H9 (cell line): ENCODE data around the gene CLINT1. TPM values are rescaled to one million over a fixed set of nuclear protein-coding genes. Genes with fewer than 3 reads are reported as not detected.

Experiments used
- DNase-seq: peaks from one replicate; pipeline ENCODE4 v3.0.0-alpha.2; 2017
- H2AFZ ChIP-seq: one replicate; pipeline ENCODE4 v1.6.1; 2013; ENCODE audit warnings: mild to moderate bottlenecking, low read length, control low read depth, moderate library complexity
- H2AK5ac ChIP-seq: 2 replicates; pipeline ENCODE4 v1.6.1; 2013; ENCODE audit warnings: low read length, control low read depth, mixed read lengths; ENCODE audit not compliant: insufficient read length
- H2BK120ac ChIP-seq: one replicate; pipeline ENCODE4 v1.6.1; 2013; ENCODE audit warnings: low read depth, mild to moderate bottlenecking, low read length, control low read depth, inconsistent platforms; ENCODE audit not compliant: poor library complexity, severe bottlenecking
- H2BK12ac ChIP-seq: 2 replicates; pipeline ENCODE4 v1.6.1; 2013; ENCODE audit warnings: low read length, control low read depth, mixed read lengths, low read depth; ENCODE audit not compliant: insufficient read length
- H2BK15ac ChIP-seq: 2 replicates; pipeline ENCODE4 v1.6.1; 2013; ENCODE audit warnings: low read depth, low read length, control low read depth
- H2BK20ac ChIP-seq: one replicate; pipeline ENCODE4 v1.6.1; 2013; ENCODE audit warnings: low read depth, mild to moderate bottlenecking, low read length, control low read depth, inconsistent platforms; ENCODE audit not compliant: poor library complexity, severe bottlenecking
- H2BK5ac ChIP-seq: 2 replicates; pipeline ENCODE4 v1.6.1; 2013; ENCODE audit warnings: low read length, control low read depth, mixed read lengths; ENCODE audit not compliant: insufficient read length
- H3K14ac ChIP-seq: 2 replicates; pipeline ENCODE4 v1.6.1; 2013; ENCODE audit warnings: low read length, control low read depth; ENCODE audit not compliant: insufficient read depth
- H3K18ac ChIP-seq: 2 replicates; pipeline ENCODE4 v1.6.1; 2013; ENCODE audit warnings: low read depth, mild to moderate bottlenecking, mixed read lengths, low read length, control low read depth; ENCODE audit not compliant: insufficient read length
- H3K23ac ChIP-seq: 2 replicates; pipeline ENCODE4 v1.6.1; 2013; ENCODE audit warnings: low read length, control low read depth, mixed read lengths, low read depth; ENCODE audit not compliant: insufficient read length
- H3K23me2 ChIP-seq: 2 replicates; pipeline ENCODE4 v1.6.1; 2013; ENCODE audit warnings: low read depth, mild to moderate bottlenecking, mixed read lengths, low read length, control low read depth; ENCODE audit not compliant: insufficient read length, poor library complexity, severe bottlenecking
- H3K27ac ChIP-seq: 2 replicates; pipeline ENCODE4 v1.5.1; 2013; ENCODE audit warnings: low read length, control low read depth, mixed read lengths, low read depth; ENCODE audit not compliant: insufficient read length
- H3K27me3 ChIP-seq: 2 replicates; pipeline ENCODE4 v1.6.1; 2013; ENCODE audit warnings: low read length, control low read depth, inconsistent platforms; ENCODE audit not compliant: insufficient read depth
- H3K4ac ChIP-seq: 2 replicates; pipeline ENCODE4 v1.6.1; 2013; ENCODE audit warnings: low read depth, mild to moderate bottlenecking, control low read depth, inconsistent platforms, low read length, moderate library complexity
- H3K4me1 ChIP-seq: 2 replicates; pipeline ENCODE4 v1.6.1; 2013; ENCODE audit warnings: low read length, control low read depth, inconsistent platforms; ENCODE audit not compliant: insufficient read depth
- H3K4me2 ChIP-seq: 2 replicates; pipeline ENCODE4 v1.6.1; 2013; ENCODE audit warnings: low read length, control low read depth, mixed read lengths; ENCODE audit not compliant: insufficient read length, insufficient read depth
- H3K56ac ChIP-seq: 2 replicates; pipeline ENCODE4 v1.6.1; 2013; ENCODE audit warnings: low read depth, mild to moderate bottlenecking, mixed read lengths, low read length, control low read depth; ENCODE audit not compliant: insufficient read length
- H3K79me1 ChIP-seq: 2 replicates; pipeline ENCODE4 v1.6.1; 2013; ENCODE audit warnings: low read depth, mild to moderate bottlenecking, moderate library complexity, low read length, control low read depth, inconsistent platforms; ENCODE audit not compliant: insufficient read depth, poor library complexity, severe bottlenecking
- H3K79me2 ChIP-seq: 2 replicates; pipeline ENCODE4 v1.6.1; 2013; ENCODE audit warnings: low read length, control low read depth, inconsistent platforms; ENCODE audit not compliant: insufficient read depth
- H3K9ac ChIP-seq: 2 replicates; pipeline ENCODE4 v1.6.1; 2013; ENCODE audit warnings: low read length, control low read depth, mixed read lengths; ENCODE audit not compliant: insufficient read length; ENCODE audit errors: extremely low read depth
- H3K9me3 ChIP-seq: one replicate; pipeline ENCODE4 v1.6.1; 2013; ENCODE audit warnings: low read depth, low read length, inconsistent platforms; ENCODE audit not compliant: control insufficient read depth
- H3T11ph ChIP-seq: one replicate; pipeline ENCODE4 v1.6.1; 2013; ENCODE audit warnings: mild to moderate bottlenecking, low read length, control low read depth, inconsistent platforms
- H4K20me1 ChIP-seq: one replicate; pipeline ENCODE4 v1.6.1; 2013; ENCODE audit not compliant: control insufficient read depth, insufficient read length, insufficient read depth
- H4K5ac ChIP-seq: 2 replicates; pipeline ENCODE4 v1.6.1; 2013; ENCODE audit warnings: low read depth, mild to moderate bottlenecking, mixed read lengths, low read length, control low read depth; ENCODE audit not compliant: insufficient read length
- H4K8ac ChIP-seq: replicated peaks from 2 replicates; pipeline ENCODE4 v1.6.1; 2013; ENCODE audit warnings: low read length, control low read depth, mixed read lengths, low read depth; ENCODE audit not compliant: insufficient read length
- H4K91ac ChIP-seq: 2 replicates; pipeline ENCODE4 v1.6.1; 2013; ENCODE audit warnings: low read depth, mild to moderate bottlenecking, moderate library complexity, mixed read lengths, low read length, control low read depth; ENCODE audit not compliant: insufficient read length
- H3K27ac Mint-ChIP-seq, 3 experiments: 2 replicates in 2 of 3; 3 replicates in 1 of 3; pipeline ENCODE4 v1.8.0; 2020 to 2021; ENCODE audit warnings: mixed read lengths in 3 of 3, mild to moderate bottlenecking in 1 of 3, moderate library complexity in 1 of 3
- H3K27me3 Mint-ChIP-seq: 2 replicates; pipeline ENCODE4 v1.8.0; 2021; ENCODE audit warnings: low read depth, mild to moderate bottlenecking, moderate library complexity, mixed read lengths
- H3K36me3 Mint-ChIP-seq, 3 experiments: 2 replicates in 2 of 3; 3 replicates in 1 of 3; pipeline ENCODE4 v1.8.0; 2020 to 2021; ENCODE audit warnings: low read depth in 3 of 3, mixed read lengths in 3 of 3; ENCODE audit not compliant: insufficient read depth in 1 of 3
- H3K4me1 Mint-ChIP-seq, 2 experiments: 2 replicates each; pipeline ENCODE4 v1.8.0; 2020; ENCODE audit warnings: mixed read lengths in 2 of 2
- H3K4me3 Mint-ChIP-seq, 2 experiments: 2 replicates in 1 of 2; 3 replicates in 1 of 2; pipeline ENCODE4 v1.8.0; 2020 to 2021; ENCODE audit warnings: mild to moderate bottlenecking in 2 of 2, mixed read lengths in 2 of 2, moderate library complexity in 1 of 2
- H3K9me3 Mint-ChIP-seq, 2 experiments: 2 replicates in 1 of 2; 3 replicates in 1 of 2; pipeline ENCODE4 v1.8.0; 2020; ENCODE audit warnings: mild to moderate bottlenecking in 2 of 2, mixed read lengths in 2 of 2, moderate library complexity in 1 of 2
- WGBS: extraction: QIAGEN DNeasy Blood & Tissue Kit; methylation state at CpG from one replicate; pipeline ENCODE4 v1.1.7; 2013; ENCODE audit warnings: missing lambda C conversion rate, low lambda C conversion rate, mixed read lengths; ENCODE audit not compliant: insufficient read length; ENCODE audit errors: extremely low coverage; 5-methylcytosine and 5-hydroxymethylcytosine counted together
- total RNA-seq: library from RNA; stranded (reverse); gene quantifications from 2 replicates; pipeline ENCODE4 v1.2.1, GENCODE V29; 2021
- TF ChIP-seq, protein P1 (sequence below): fragments of 200-600 bp; sonication (generic); conservative IDR thresholded peaks from 3 replicates; pipeline ENCODE4 v1.8.0; 2021; ENCODE audit warnings: antibody characterized with exemption, mild to moderate bottlenecking

CLINT1 gene
- total RNA-seq, 1 experiment from 2014 or later = 79.1 TPM

- H3K9me3 Mint-ChIP-seq = peaks cover 0 to 7% of the 10 kb centered on the region in 2 experiments; a peak in 2 of 5 replicates
- H3K4me1 Mint-ChIP-seq = peaks cover 5 to 9% of the 10 kb centered on the region in 2 experiments
Observed at GRCh38 chr5:157739388-157740228, 119.3 kb downstream of the CLINT1 start.

More at GRCh38 chr5:157739388-157740228, 119.3 kb downstream of the CLINT1 start:
- no peak overlapping the region for H3K23ac ChIP-seq
- H3K27me3 ChIP-seq = peaks cover 3% of the 10 kb centered on the region; the same call in 1 of the 2 replicates
- no peak overlapping the region for H3K27ac Mint-ChIP-seq
- H3K4me2 ChIP-seq = no peak overlapping the region
- no peak overlapping the region for H2BK15ac ChIP-seq
- H2BK12ac ChIP-seq = no peak overlapping the region
- H3K18ac ChIP-seq = no peak overlapping the region
- H3K4me1 ChIP-seq = no peaks in the 10 kb centered on the region
- H2BK120ac ChIP-seq = no peak overlapping the region
- no peaks in the 10 kb centered on the region for H3K79me1 ChIP-seq
- H2AK5ac ChIP-seq = no peak overlapping the region
- no peak overlapping the region for H2AFZ ChIP-seq
- H4K20me1 ChIP-seq = no peaks in the 10 kb centered on the region
- H2BK5ac ChIP-seq = no peak overlapping the region
- H3K36me3 Mint-ChIP-seq = peaks cover 24 to 44% (median 42%) of the 10 kb centered on the region in 3 experiments
- TF ChIP-seq, protein P1, sequence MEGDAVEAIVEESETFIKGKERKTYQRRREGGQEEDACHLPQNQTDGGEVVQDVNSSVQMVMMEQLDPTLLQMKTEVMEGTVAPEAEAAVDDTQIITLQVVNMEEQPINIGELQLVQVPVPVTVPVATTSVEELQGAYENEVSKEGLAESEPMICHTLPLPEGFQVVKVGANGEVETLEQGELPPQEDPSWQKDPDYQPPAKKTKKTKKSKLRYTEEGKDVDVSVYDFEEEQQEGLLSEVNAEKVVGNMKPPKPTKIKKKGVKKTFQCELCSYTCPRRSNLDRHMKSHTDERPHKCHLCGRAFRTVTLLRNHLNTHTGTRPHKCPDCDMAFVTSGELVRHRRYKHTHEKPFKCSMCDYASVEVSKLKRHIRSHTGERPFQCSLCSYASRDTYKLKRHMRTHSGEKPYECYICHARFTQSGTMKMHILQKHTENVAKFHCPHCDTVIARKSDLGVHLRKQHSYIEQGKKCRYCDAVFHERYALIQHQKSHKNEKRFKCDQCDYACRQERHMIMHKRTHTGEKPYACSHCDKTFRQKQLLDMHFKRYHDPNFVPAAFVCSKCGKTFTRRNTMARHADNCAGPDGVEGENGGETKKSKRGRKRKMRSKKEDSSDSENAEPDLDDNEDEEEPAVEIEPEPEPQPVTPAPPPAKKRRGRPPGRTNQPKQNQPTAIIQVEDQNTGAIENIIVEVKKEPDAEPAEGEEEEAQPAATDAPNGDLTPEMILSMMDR = no peak
- H4K8ac ChIP-seq = no peak overlapping the region
- H3K4ac ChIP-seq = no peak overlapping the region
- H3K14ac ChIP-seq = no peak overlapping the region
- no peak overlapping the region for H3K27ac ChIP-seq
- H2BK20ac ChIP-seq = no peak overlapping the region
- WGBS = no CpG with 5 or more reads among the region's 12 CpGs
- no peak overlapping the region for H3T11ph ChIP-seq
- peaks cover 9% of the 10 kb centered on the region for H3K23me2 ChIP-seq
- no peak for DNase-seq
- no peak overlapping the region for H3K56ac ChIP-seq
- H3K4me3 Mint-ChIP-seq = no peak overlapping the region
- H4K5ac ChIP-seq = no peak overlapping the region
- no peak overlapping the region for H4K91ac ChIP-seq
- H3K79me2 ChIP-seq = no peaks in the 10 kb centered on the region
- no peaks in the 10 kb centered on the region for H3K9me3 ChIP-seq
- peaks cover 7% of the 10 kb centered on the region for H3K27me3 Mint-ChIP-seq
- no peak overlapping the region for H3K9ac ChIP-seq
